PC-9 (cell line): ENCODE data around the gene RAB20. TPM values are rescaled to one million over a fixed set of nuclear protein-coding genes. Genes with fewer than 3 reads are reported as not detected.

Experiments used
- BruUV-seq: library from RNA; stranded (reverse); fragments of 400-500 nt; replicated peaks from 2 replicates; lab custom pipeline; 2021; lab: Mats Ljungman, UMichigan
- CTCF ChIA-PET: fragments of 300-600 bp; sonication (Branson Sonifier 250); formaldehyde crosslinking; loops from one replicate; lab custom pipeline; 2022; ENCODE audit warnings: antibody characterized with exemption; lab: Charles Lee
- POLR2A ChIA-PET: fragments of 300-600 bp; sonication (Branson Sonifier 250); formaldehyde crosslinking; loops from one replicate; lab custom pipeline; 2022; ENCODE audit warnings: antibody characterized with exemption; ENCODE audit not compliant: unreplicated experiment; lab: Charles Lee
- DNase-seq, 2 experiments: peaks; one replicate each; pipeline versions ENCODE4 v3.0.0 to v3.0.0-alpha.2; 2015 to 2022; ENCODE audit warnings: mixed read lengths in 1 of 2
- H2AFZ ChIP-seq: fragments of 200-600 bp; sonication (generic); 2 replicates; pipeline ENCODE4 v1.8.1; 2017; ENCODE audit warnings: antibody characterized with exemption
- H3F3A ChIP-seq: fragments of 200-600 bp; sonication (generic); 2 replicates; pipeline ENCODE4 v1.8.1; 2017; ENCODE audit warnings: antibody characterized with exemption, mild to moderate bottlenecking, low read depth; ENCODE audit not compliant: insufficient read depth
- H3K27ac ChIP-seq: fragments of 200-600 bp; sonication (generic); 2 replicates; pipeline ENCODE4 v1.6.1; 2016; ENCODE audit warnings: mixed run types
- H3K27me3 ChIP-seq: fragments of 200-600 bp; sonication (generic); 2 replicates; pipeline ENCODE4 v1.6.1; 2016; ENCODE audit warnings: low read depth, mixed run types; ENCODE audit not compliant: insufficient read depth
- H3K36me3 ChIP-seq: fragments of 200-600 bp; sonication (generic); 2 replicates; pipeline ENCODE4 v1.6.1; 2016; ENCODE audit warnings: low read depth, mixed run types
- H3K4me1 ChIP-seq: fragments of 200-600 bp; sonication (generic); replicated peaks from 2 replicates; pipeline ENCODE4 v1.6.1; 2016; ENCODE audit warnings: mixed run types; ENCODE audit not compliant: insufficient read depth
- H3K4me2 ChIP-seq: fragments of 200-600 bp; sonication (generic); 2 replicates; pipeline ENCODE4 v1.6.1; 2017; ENCODE audit warnings: mixed run types
- H3K4me3 ChIP-seq: fragments of 200-600 bp; sonication (generic); 2 replicates; pipeline ENCODE4 v1.6.1; 2016; ENCODE audit warnings: mixed run types
- H3K79me2 ChIP-seq: fragments of 200-600 bp; sonication (generic); 2 replicates; pipeline ENCODE4 v1.6.1; 2017; ENCODE audit warnings: low read depth, mixed run types
- H3K9me2 ChIP-seq: fragments of 200-600 bp; sonication (generic); 2 replicates; pipeline ENCODE4 v1.8.1; 2017; ENCODE audit warnings: mild to moderate bottlenecking; ENCODE audit not compliant: insufficient read depth
- H3K9me3 ChIP-seq: fragments of 200-600 bp; sonication (generic); 2 replicates; pipeline ENCODE4 v1.8.1; 2016; ENCODE audit warnings: low read depth; ENCODE audit not compliant: insufficient read depth
- H4K20me1 ChIP-seq: fragments of 200-600 bp; sonication (generic); 2 replicates; pipeline ENCODE4 v1.8.1; 2017; ENCODE audit not compliant: insufficient read depth
- CTCF ChIP-seq: fragments of 200-600 bp; sonication (generic); conservative IDR thresholded peaks from 2 replicates; pipeline ENCODE4 v1.6.1; 2017; ENCODE audit warnings: mixed run types, antibody characterized with exemption, mild to moderate bottlenecking, moderate library complexity
- EZH2 ChIP-seq: fragments of 200-600 bp; sonication (generic); IDR thresholded peaks from 2 replicates; pipeline ENCODE4 v1.8.0; 2017; ENCODE audit warnings: antibody characterized with exemption, low read depth
- intact Hi-C: fragments of 100-400 bp; cut with micrococcal nuclease; formaldehyde crosslinking; loops from one replicate; pipeline ENCODE4 v1.10.0; 2022; ENCODE audit not compliant: unreplicated experiment
- total RNA-seq: library from RNA; stranded (reverse); gene quantifications from 2 replicates; pipeline ENCODE4 v1.2.3, GENCODE V29; 2021

The RAB20 gene
- total RNA-seq, 1 experiment from 2014 or later = 31.9 TPM

GRCh38 chr13:110518226-110518525, 43.3 kb downstream of the RAB20 start:
- Histone ChIP-seq H3K4me3 (no peak overlapping the region), H3K36me3 (no peaks in the 10 kb centered on the region), H3K4me1 (peaks cover 35% of the 10 kb centered on the region), H3K9me2 (no peaks in the 10 kb centered on the region), H4K20me1 (no peaks in the 10 kb centered on the region), H3K27me3 (no peaks in the 10 kb centered on the region), H3K9me3 (no peaks in the 10 kb centered on the region), H3K79me2 (peaks cover 13% of the 10 kb centered on the region), H2AFZ (no peak overlapping the region), H3F3A (peaks cover 30% of the 10 kb centered on the region), H3K4me2 (peak overlapping the region; percentile 18), H3K27ac (no peak overlapping the region)
- ChIA-PET POLR2A (no interaction called here), CTCF (no interaction called here)
- intact Hi-C loops = no loop called here
- DNase-seq = no peak
- TF ChIP-seq EZH2 (no peak), CTCF (no peak)
- BruUV-seq = no TSS peak

- H3K4me2 ChIP-seq = peak overlapping the region; percentile 18
- H2AFZ ChIP-seq = no peak overlapping the region
- no TSS peak for BruUV-seq
- H3K9me3 ChIP-seq = no peaks in the 10 kb centered on the region
- ChIA-PET POLR2A (no interaction called here), CTCF (no interaction called here)
- no peak overlapping the region for H3K4me3 ChIP-seq
- TF ChIP-seq EZH2 (no peak), CTCF (no peak)
- H3K9me2 ChIP-seq = no peaks in the 10 kb centered on the region
- no peaks in the 10 kb centered on the region for H3K27me3 ChIP-seq
- H3K4me1 ChIP-seq = peaks cover 30% of the 10 kb centered on the region
- peaks cover 8% of the 10 kb centered on the region for H3K79me2 ChIP-seq
- DNase-seq = no peak
- no peaks in the 10 kb centered on the region for H3K36me3 ChIP-seq
- peaks cover 30% of the 10 kb centered on the region for H3F3A ChIP-seq
- no peak overlapping the region for H3K27ac ChIP-seq
- H4K20me1 ChIP-seq = no peaks in the 10 kb centered on the region
- intact Hi-C loops = no loop called here
Measured at GRCh38 chr13:110517505-110518225, 43.9 kb downstream of the RAB20 start.

- no peak overlapping the region for H2AFZ ChIP-seq
- H3K9me3 ChIP-seq = no peaks in the 10 kb centered on the region
- CTCF ChIA-PET = no interaction called here
- no peak overlapping the region for H3K27ac ChIP-seq
- no peak overlapping the region for H3K4me3 ChIP-seq
- no peak for DNase-seq
- H3F3A ChIP-seq = peaks cover 24% of the 10 kb centered on the region
- intact Hi-C loops = no loop called here
- H3K27me3 ChIP-seq = no peaks in the 10 kb centered on the region
- H3K79me2 ChIP-seq = no peaks in the 10 kb centered on the region
- no peaks in the 10 kb centered on the region for H4K20me1 ChIP-seq
- no peaks in the 10 kb centered on the region for H3K36me3 ChIP-seq
- POLR2A ChIA-PET = no interaction called here
- TF ChIP-seq CTCF (no peak), EZH2 (no peak)
- peaks cover 20% of the 10 kb centered on the region for H3K4me1 ChIP-seq
- no peaks in the 10 kb centered on the region for H3K9me2 ChIP-seq
- H3K4me2 ChIP-seq = no peak overlapping the region
- BruUV-seq = no TSS peak
Measured at GRCh38 chr13:110516500-110516899, 45.0 kb downstream of the RAB20 start.
